HG03025 (cell line): ENCODE measurements around the gene HEBP2.
A peak's percentile ranks its signal among the peaks of the same experiment; 100 is the strongest.
"Not testable (repeated sequence)": the region's sequence is repeated elsewhere in the genome, so short reads cannot be mapped to it uniquely, and the experiment has no call there.

ENCODE experiments used
- ATAC-seq: cut with Tn5 transposase; IDR thresholded peaks from one replicate; pipeline ENCODE4 v1.9.1; 2021; ENCODE audit warnings: mild to moderate bottlenecking, moderate library complexity; ENCODE audit not compliant: unreplicated experiment, low FRiP score

HEBP2 gene

GRCh38 chr6:138403801-138404665 lies at the start of gene HEBP2:
TSS of gene HEBP2 (plus strand) at chr6:138404223. CDS start at chr6:138404496, 273 bp downstream.
- ATAC-seq, result peak; percentile 87

DNA sequence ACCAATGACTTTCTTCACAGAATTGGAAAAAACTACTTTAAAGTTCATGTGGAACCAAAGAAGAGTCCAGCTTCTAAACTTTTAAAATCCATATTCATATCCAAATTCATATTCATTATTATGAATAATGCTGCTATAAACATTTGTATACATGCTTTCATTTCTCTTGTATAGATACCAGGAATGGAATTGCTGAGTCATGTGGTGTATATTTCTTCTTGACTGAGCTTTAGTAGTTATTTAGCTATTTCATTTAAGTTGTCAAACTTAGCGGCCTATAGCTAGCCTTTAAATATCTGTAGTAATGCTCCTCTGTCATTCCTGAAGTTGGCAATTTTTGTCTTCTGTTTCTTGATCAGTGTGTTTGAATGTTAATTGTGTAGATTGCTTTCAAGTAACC lies 46.1 kb upstream of the HEBP2 start:
- no peak for ATAC-seq

DNA sequence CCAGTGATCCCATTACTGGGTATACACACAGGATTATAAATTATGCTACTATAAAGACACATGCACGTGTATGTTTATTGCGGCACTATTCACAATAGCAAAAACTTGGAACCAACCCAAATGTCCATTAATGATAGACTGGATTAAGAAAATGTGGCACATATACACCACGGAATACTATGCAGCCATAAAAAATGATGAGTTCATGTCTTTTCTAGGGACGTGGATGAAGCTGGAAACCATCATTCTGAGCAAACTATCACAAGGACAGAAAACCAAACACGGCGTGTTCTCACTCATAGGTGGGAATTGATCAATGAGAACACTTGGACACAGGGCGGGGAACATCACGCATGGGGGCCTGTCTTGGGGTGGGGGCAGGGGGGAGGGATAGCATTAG lies 35.3 kb upstream of the HEBP2 start:
- ATAC-seq, result not testable (repeated sequence)

GRCh38 chr6:138370631-138371451 lies 33.2 kb upstream of the HEBP2 start:
- ATAC-seq, result no peak

DNA sequence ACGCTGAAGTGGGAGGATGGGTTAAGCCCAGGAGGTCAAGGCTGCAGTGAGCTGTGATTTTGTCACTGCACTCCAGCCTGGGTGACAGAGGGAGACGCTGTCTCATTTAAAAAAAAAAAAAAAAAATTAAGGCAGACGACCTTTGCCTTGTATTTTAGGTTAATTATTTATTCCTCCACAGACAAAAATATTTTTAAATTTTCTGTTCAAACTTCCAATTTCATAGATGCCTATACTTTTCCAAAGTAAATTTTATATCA lies 32.6 kb upstream of the HEBP2 start:
- no peak for ATAC-seq

DNA sequence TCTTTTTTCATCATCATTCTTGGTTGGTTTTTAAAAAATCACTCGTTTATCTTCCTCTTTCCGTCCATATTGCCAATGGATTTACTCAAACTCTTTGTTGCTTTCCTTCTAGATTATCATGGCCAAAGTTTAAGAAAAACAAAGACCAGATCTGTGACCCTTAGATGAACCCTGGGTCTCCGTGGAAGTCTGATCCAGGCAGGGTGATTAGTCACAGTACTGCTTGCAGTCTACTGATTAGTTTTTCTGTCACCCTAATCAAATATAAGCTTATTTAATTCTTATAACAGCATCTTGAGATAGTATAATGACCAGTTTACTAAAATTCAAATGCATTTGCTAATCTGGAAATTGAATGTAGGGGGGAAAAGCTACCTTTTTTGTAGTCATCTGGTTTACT lies 32.3 kb upstream of the HEBP2 start:
- ATAC-seq, result no peak

GRCh38 chr6:138372711-138373463 lies 31.1 kb upstream of the HEBP2 start:
- ATAC-seq, result no peak

GRCh38 chr6:138374230-138374629 lies 29.8 kb upstream of the HEBP2 start:
- ATAC-seq, result no peak

DNA sequence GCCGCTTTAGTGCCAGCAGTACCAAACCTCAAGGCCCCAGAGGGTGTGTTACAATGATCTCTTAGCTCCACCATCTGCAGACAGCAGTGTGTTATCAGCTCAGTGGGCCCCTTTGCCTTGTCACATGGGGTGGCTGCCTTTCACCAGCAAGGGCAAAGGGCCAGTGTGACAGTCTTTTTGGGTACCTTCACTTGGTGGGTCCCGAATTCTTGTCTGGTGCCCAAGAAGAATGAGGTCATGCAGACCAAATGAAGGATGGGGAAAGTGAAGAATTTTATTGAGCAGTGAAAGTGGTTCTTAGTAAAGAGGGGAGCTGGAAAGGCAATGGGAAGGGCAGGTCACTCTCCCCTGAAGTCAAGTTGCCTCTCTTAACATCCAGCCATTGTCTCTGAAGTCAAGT lies 29.2 kb upstream of the HEBP2 start:
- no peak for ATAC-seq

DNA sequence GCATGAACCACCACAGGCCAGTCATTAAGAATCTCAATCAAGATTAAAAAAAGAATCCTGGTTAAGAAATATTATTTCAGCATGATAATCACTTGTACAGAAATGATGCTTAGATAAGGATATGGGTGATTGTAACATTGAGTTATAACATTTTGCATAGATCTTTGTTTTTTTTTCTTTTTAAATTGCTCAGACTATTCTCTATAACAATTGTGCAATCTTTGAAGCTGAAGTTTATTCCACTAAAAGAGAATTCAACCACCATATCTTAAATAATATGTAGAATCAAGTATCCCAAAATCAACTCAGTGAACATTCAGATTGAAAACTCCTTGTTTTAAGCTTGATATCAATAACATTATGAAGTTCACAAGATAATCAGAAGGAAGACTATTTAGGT lies 27.0 kb upstream of the HEBP2 start:
- ATAC-seq, result no peak

- no peak for ATAC-seq
Measured at GRCh38 chr6:138377844-138378243, 26.2 kb upstream of the HEBP2 start, which contains the start of gene SMIM28. TSS of gene SMIM28 (plus strand) at chr6:138377905. CDS start at chr6:138378073, 168 bp downstream.

DNA sequence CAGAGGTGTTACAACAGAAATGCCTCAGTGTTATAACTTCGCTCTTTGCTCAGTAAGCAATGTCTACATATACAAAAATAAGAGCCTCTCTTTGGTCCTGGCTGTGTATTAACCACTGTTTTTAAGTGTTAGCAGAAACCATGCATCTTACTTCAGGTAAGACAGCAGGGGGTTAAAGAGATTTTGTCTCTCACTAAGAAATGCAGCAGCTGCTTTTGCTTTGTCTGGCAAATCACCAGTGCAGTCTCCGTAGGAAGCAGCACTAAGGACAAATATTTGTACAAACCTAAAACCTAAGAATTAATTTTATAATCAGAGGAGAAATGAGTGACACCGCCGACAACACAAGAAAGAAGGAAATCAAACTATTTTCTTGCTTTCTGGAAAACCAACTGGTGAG lies 25.6 kb upstream of the HEBP2 start:
- ATAC-seq, result no peak

GRCh38 chr6:138382498-138383265 lies 21.3 kb upstream of the HEBP2 start:
- ATAC-seq, result no peak

GRCh38 chr6:138383776-138384175 lies 20.2 kb upstream of the HEBP2 start:
- no peak for ATAC-seq

DNA sequence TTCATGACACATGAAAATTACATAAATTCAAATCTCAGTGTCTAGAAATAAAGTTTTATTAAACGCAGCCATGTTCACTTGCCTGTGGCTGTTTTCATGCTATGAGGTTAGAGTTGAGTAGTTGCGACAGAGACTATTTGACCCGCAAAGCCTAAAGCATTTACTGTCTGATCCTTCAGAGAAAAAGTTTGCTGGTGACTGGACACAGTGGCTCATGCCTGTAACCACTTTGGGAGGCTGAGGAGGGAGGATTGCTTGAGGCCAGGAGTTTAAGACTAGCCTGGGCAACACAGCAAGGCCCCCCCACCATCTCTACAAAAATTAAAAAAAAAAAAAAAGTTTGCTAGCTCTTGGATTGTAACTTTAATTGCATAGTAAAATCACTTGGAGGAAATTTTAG lies 17.1 kb upstream of the HEBP2 start:
- no peak for ATAC-seq

- no peak for ATAC-seq
Measured at GRCh38 chr6:138387577-138388368, 16.2 kb upstream of the HEBP2 start.

DNA sequence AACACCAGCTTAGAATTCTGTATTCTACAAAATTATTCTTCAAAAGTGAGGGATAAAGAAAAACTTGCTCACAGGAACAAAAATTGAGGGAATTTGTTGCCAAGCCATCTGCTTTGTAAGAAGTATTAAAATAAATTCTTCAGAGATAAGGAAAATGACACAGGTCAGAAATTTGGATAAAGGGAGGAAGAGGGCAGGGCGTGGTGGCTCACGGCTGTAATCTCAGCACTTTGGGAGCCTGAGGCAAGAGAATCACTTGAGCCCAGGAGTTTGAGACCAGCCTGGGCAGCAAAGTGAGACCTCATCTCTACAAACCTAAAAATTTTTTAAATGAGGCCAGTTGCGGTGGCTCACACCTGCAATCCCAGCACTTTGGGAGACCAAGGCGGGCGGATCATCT lies 14.5 kb upstream of the HEBP2 start:
- ATAC-seq, result no peak

GRCh38 chr6:138393871-138394783 lies 9.9 kb upstream of the HEBP2 start:
- peak; percentile 53 for ATAC-seq

DNA sequence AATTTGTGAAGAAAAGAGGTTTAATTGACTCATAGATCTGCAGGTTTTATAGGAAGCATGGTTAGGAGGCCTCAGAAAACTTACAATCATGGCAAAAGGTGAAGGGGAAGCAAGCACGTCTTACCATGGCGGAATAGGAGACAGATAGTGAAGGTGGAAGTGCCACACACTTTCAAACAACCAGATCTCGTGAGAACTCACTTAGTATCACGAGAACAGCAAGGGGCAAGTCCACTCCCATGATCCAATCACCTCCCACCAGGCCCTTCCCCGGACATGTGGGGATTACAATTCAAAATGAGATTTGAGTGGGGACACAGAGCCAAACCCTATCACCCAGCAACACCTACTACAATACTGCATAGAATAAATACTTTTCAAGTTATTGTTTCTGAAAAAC lies 7.3 kb upstream of the HEBP2 start:
- no peak for ATAC-seq
